GM21825 (cell line): ENCODE measurements around the gene C6orf58.

Experiments used
- ATAC-seq: cut with Tn5 transposase; IDR thresholded peaks from one replicate; pipeline ENCODE4 v1.9.1; 2021; ENCODE audit warnings: mild to moderate bottlenecking, moderate library complexity; ENCODE audit not compliant: unreplicated experiment

The C6orf58 gene

GRCh38 chr6:127576874-127577273 is at the start of gene C6orf58:
Gene C6orf58, plus strand, starts transcription at chr6:127577174. Its CDS starts 12 bp downstream, at chr6:127577186.
- ATAC-seq = no peak

GRCh38 chr6:127533011-127533410 is 44.0 kb upstream of the C6orf58 start:
- no peak for ATAC-seq

- no peak for ATAC-seq
Observed at GRCh38 chr6:127533736-127534135, 43.2 kb upstream of the C6orf58 start.

GRCh38 chr6:127538750-127539264 is 38.2 kb upstream of the C6orf58 start:
- no peak for ATAC-seq

GRCh38 chr6:127539272-127539671 is 37.7 kb upstream of the C6orf58 start:
- peak; percentile 50 for ATAC-seq

GRCh38 chr6:127547215-127547614 is 29.8 kb upstream of the C6orf58 start:
- ATAC-seq = no peak

GRCh38 chr6:127547904-127548649 is 28.9 kb upstream of the C6orf58 start:
- no peak for ATAC-seq

GRCh38 chr6:127550403-127550802 is 26.6 kb upstream of the C6orf58 start:
- no peak for ATAC-seq

- no peak for ATAC-seq
Observed at GRCh38 chr6:127554435-127555006, 22.5 kb upstream of the C6orf58 start.

GRCh38 chr6:127561660-127562059 is 15.3 kb upstream of the C6orf58 start:
- ATAC-seq = no peak

GRCh38 chr6:127564761-127565160 is 12.2 kb upstream of the C6orf58 start:
- no peak for ATAC-seq

- no peak for ATAC-seq
Observed at GRCh38 chr6:127566119-127566518, 10.9 kb upstream of the C6orf58 start.

GRCh38 chr6:127566651-127567050 is 10.3 kb upstream of the C6orf58 start:
- ATAC-seq = no peak

GRCh38 chr6:127567476-127567875 is 9.5 kb upstream of the C6orf58 start:
- ATAC-seq = no peak

- peak; percentile 96 for ATAC-seq
Observed at GRCh38 chr6:127570739-127571389, 6.1 kb upstream of the C6orf58 start.

GRCh38 chr6:127578900-127579299 is 1.9 kb downstream of the C6orf58 start:
- ATAC-seq = no peak

- ATAC-seq = no peak
Observed at GRCh38 chr6:127581576-127581975, 4.6 kb downstream of the C6orf58 start.

- no peak for ATAC-seq
Observed at GRCh38 chr6:127582777-127583462, 5.9 kb downstream of the C6orf58 start.

GRCh38 chr6:127585123-127585522 is 8.1 kb downstream of the C6orf58 start:
- no peak for ATAC-seq

GRCh38 chr6:127586372-127586771 is 9.4 kb downstream of the C6orf58 start:
- no peak for ATAC-seq

GRCh38 chr6:127587875-127588274 is 10.9 kb downstream of the C6orf58 start:
- no peak for ATAC-seq
